Activated CD8-positive, alpha-beta memory T cell treated with anti-CD3 and anti-CD28 coated beads for 36 hours (primary cell): ENCODE results near the gene INAFM1. TPM values are rescaled to one million over a fixed set of nuclear protein-coding genes. Genes with fewer than 3 reads are reported as not detected.
"Not testable (repeated sequence)": the region's sequence is repeated elsewhere in the genome, so short reads cannot be mapped to it uniquely, and the experiment has no call there.

ENCODE experiments used
- CTCF ChIA-PET: fragments of 350-600 bp; sonication (Branson Sonifier 250); formaldehyde crosslinking; loops from one replicate; lab custom pipeline; 2021; ENCODE audit warnings: antibody characterized with exemption; lab: Charles Lee
- POLR2A ChIA-PET: fragments of 350-600 bp; sonication (Branson Sonifier 250); formaldehyde crosslinking; loops from one replicate; lab custom pipeline; 2021; ENCODE audit warnings: antibody characterized with exemption; lab: Charles Lee
- total RNA-seq, 2 experiments: library from RNA; stranded (reverse); gene quantifications; one replicate each; pipeline ENCODE4 v1.2.3, GENCODE V29; 2021

Gene INAFM1
- total RNA-seq, 2 experiments from 2014 or later, result 7.6 to 8.2 TPM

DNA sequence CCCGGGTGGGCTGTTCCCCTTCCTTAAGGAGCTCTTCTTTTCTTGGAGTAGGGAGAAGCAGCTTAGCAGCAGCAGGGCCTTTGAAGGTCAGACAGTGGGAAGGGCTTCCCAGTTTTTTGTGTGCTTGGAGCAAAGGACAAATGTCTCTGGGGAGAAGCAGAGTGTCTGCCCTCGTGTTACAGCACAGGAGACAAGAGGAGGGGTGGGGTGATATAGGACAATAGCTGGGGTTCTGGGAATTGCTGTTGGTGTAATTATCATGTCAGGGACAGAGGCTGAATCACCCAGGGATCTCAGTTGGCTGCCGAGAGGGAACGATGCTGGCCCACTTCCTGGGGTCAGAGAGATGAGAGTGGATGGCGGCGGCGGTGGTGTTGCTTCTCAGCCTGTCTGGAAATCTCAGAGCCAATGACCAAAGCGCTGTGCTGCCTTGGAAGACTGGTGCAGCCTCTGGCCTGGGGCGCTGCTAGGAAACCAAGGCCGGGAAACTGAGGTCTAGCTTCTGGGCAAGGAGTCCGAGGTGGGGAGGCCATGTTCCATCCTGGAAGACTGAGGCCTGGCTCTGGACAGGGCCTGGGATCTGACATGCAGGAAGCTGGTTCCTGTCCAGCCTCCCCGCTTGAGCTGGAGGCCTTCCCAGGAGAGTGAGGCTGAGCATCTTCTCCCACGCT, 1.2 kb downstream of the INAFM1 start:
- ChIA-PET CTCF (interaction anchor here (0.5 to 2.5 kb wide), 4 partner anchors 10 to 30 kb away, joined by 3 to 15 read pairs (median 6); no protein-coding TSS in a partner anchor), POLR2A (interaction anchor here (0.6 to 2.8 kb wide), 2 partner anchors 32 to 259 kb away, joined by 3 to 9 read pairs; no protein-coding TSS in a partner anchor)

DNA sequence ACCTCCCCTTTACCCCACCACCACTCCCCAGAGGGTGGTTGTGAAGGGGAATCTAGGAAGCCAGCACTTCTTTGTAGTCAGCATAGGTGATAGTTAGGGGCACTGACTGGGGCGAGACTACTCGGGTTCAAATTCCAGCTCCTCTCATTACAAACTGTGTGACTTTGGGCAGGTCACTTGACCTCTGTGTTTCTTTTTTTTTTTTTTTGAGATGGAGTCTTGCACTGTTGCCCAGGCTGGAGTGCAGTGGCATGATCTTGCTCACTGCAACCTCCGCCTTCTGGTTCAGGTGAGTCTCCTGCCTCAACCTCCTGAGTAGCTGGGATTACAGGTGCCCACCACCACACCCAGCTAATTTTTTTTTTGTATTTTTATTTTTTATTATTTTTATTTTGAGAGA, 1.8 kb downstream of the INAFM1 start:
- ChIA-PET POLR2A (interaction anchor here (0.6 kb wide), 2 partner anchors 258 to 447 kb away, joined by 3 read pairs; no protein-coding TSS in a partner anchor), CTCF (interaction anchor here (2.5 kb wide), 1 partner anchor 9 kb away, joined by 15 read pairs; no protein-coding TSS in a partner anchor)

DNA sequence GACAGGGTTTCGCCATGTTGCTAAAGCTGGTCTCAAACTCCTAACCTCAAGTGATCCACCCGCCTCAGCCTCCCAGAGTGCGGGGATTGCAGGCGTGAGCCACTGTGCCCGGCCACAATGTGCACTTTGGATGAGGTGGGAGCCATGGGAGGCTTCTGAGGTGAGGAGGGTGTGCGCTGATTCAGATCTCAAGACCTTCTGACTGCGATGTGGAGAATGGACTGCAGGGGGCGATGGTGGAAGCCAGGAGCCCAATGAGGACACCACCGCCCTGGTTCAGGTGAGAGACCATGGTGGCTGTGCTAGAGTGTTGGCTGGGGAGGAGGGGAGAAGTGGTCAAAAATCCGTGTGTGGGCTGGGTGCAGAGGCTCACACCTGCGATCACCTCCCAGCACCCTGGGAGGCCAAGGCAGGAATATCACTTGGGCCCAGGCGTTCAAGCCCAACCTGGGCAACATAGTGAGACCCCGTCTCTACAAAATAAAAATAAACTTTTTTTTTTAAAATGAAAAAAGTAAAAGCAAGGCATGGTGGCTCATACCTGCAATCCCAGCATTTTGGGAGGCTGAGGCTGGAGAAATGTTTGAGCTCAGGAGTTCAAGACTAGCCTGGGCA, 5.6 kb downstream of the INAFM1 start:
- ChIA-PET POLR2A (no interaction called here), CTCF (interaction anchor here (0.6 to 2.3 kb wide), 3 partner anchors 11 to 23 kb away, joined by 3 to 6 read pairs (median 3); partner anchors contain the start of gene CCDC9)

DNA sequence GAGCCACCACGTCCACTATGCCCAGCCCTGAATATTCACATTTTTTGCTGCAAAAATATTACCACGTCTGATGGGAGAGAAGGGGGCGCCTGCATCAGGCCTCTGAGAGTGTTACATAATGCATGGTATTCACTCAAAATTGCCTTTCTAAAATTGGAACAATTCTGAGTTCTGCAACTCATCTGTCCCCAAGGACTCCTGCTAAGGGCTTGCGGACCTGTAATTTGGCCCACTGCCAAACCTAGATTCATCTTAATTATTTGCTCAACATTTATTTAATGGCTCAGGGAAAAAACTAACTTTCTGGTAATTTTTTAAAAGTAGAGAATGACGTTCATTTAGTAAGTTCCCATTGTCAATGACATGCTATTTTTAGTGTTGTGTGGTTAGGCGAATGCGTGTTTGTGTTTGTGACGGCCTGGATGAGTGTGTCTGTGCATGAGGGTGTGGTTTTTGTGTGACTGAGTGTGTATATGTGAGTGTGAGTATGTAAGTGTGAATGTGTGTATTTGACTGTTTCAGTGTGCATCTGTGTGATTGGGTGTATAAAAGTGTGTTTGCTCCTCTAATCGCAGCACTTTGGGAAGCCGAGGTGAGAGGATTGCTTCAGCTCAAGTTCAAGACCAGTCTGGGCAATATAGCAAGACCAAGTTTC, 8.8 kb downstream of the INAFM1 start:
- POLR2A ChIA-PET, result no interaction called here
- CTCF ChIA-PET, result interaction anchor here (0.9 to 1.7 kb wide), 3 partner anchors 10 to 108 kb away, joined by 3 to 7 read pairs (median 4); no protein-coding TSS in a partner anchor

DNA sequence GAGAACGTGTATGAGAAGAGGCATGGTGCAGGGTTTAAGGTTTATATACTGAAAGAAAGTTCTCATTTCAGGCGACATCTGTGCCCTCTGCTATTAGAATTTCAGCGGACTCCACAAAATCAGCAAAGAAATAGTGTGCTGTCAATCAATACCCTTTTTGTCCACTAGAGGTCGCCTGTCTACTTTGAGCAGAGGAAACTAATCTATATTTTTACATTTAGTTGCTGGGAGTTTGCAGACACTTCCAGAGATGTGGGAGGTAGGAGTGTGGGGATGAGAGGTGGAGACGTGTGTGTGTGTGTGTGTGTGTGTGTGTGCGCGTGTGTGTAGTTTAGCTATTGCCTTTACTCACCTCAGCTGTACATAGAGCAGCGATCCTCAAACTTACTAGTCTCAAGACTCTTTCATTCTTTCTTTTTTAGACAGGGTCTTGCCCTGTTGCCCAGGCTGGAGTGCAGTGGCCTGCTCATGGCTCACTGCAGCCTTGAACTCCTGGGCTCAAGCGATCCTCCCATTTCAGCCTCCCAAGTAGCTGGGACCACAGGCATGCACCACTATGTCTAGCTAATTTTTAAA, 9.7 kb downstream of the INAFM1 start:
- CTCF ChIA-PET, result interaction anchor here (0.9 to 3.1 kb wide), 7 partner anchors 9 to 107 kb away, joined by 3 to 15 read pairs (median 4); partner anchors contain the start of gene INAFM1
- POLR2A ChIA-PET, result no interaction called here

- POLR2A ChIA-PET, result no interaction called here
- CTCF ChIA-PET, result interaction anchor here (1.0 to 2.7 kb wide), 9 partner anchors 9 to 138 kb away, joined by 3 to 15 read pairs (median 6); partner anchors contain the start of gene DHX34
Observed at GRCh38 chr19:47296036-47296435, 21.4 kb downstream of the INAFM1 start.

GRCh38 chr19:47300867-47301266, 26.2 kb downstream of the INAFM1 start:
- CTCF ChIA-PET, result interaction anchor here (1.2 kb wide), 1 partner anchor 90 kb away, joined by 4 read pairs; no protein-coding TSS in a partner anchor
- POLR2A ChIA-PET, result not testable (repeated sequence)

DNA sequence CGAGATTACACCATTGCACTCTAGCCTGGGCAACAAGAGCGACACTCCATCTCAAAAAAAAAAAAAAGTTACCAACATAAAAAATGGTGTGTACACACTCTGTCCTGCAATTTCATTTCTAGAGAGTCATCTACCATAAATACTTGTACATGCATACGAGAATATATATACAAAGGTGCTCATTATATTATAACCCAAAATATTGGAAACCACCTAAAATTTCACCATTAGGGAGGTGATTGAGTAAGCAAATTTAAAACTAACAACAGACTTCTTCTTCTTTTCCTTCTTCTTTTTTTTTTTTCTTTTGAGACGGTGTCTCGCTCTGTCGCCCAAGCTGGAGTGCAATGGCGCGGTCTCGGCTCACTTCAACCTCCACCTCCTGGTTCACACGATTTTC, 27.6 kb downstream of the INAFM1 start:
- ChIA-PET CTCF (interaction anchor here (0.7 to 1.0 kb wide), 2 partner anchors 21 to 85 kb away, joined by 3 read pairs; no protein-coding TSS in a partner anchor), POLR2A (no interaction called here)

DNA sequence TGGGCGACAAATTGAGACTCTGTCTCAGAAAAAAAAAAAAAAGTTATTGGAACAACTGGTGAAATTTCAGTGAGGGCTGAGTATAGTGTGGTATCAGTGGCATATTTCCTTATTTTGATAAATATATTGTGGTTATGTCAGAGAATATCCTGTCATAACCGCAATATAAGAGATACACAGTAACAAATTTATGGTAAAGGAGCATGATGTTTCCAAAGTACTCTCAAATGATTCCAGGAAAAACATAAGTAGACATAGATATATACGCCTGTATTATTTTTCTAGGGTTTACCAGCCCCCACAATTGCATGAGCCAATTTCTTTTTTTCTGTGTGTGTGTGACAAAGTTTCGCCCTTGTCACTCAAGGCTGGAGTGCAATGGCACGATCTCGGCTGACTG, 29.3 kb downstream of the INAFM1 start:
- CTCF ChIA-PET, result interaction anchor here (0.7 to 1.2 kb wide), 3 partner anchors 8 to 856 kb away, joined by 4 to 8 read pairs (median 5); partner anchors contain the start of gene DHX34
- POLR2A ChIA-PET, result no interaction called here

- ChIA-PET CTCF (interaction anchor here (0.7 to 2.1 kb wide), 9 partner anchors 9 to 254 kb away, joined by 3 to 8 read pairs (median 5); partner anchors contain the start of genes DHX34 and KPTN), POLR2A (no interaction called here)
Observed at GRCh38 chr19:47305309-47305751, 30.6 kb downstream of the INAFM1 start.

GRCh38 chr19:47306303-47306702, 31.6 kb downstream of the INAFM1 start:
- POLR2A ChIA-PET, result no interaction called here

GRCh38 chr19:47309038-47309437, 34.4 kb downstream of the INAFM1 start:
- ChIA-PET POLR2A (no interaction called here), CTCF (interaction anchor here (0.7 kb wide), 1 partner anchor 228 kb away, joined by 4 read pairs; no protein-coding TSS in a partner anchor)

More at GRCh38 chr19:47306303-47306702, 31.6 kb downstream of the INAFM1 start:
- CTCF ChIA-PET, result interaction anchor here (1.0 to 2.1 kb wide), 5 partner anchors 31 to 177 kb away, joined by 3 to 7 read pairs (median 6); partner anchors contain the start of gene KPTN

- POLR2A ChIA-PET, result no interaction called here
- CTCF ChIA-PET, result no interaction called here
Observed at GRCh38 chr19:47309608-47310007, 34.9 kb downstream of the INAFM1 start, which contains the start of gene C5AR1. C5AR1 (plus strand) TSS chr19:47309861; CDS start chr19:47309896, 35 bp downstream.

GRCh38 chr19:47310323-47310722, 35.6 kb downstream of the INAFM1 start:
- ChIA-PET CTCF (no interaction called here), POLR2A (no interaction called here)

DNA sequence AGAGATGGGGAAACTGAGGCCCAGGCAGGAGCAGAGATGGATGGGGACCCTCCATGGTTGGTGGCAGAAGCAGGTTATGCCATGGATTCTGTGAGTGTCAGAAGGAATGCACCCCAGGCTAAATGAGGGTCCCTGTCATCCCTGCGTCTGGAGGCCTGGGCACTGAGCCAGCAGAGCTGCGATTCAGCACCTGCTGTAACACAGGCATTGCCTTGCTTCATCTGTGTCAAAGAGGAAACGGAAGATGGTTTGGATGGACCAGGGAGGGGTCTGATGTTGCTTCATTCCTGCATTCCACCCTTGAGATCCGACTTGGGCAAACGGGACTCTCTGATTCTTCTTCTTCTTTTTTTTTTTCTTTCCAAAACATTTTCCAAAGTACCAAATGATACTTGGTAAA, 36.1 kb downstream of the INAFM1 start:
- ChIA-PET CTCF (no interaction called here), POLR2A (no interaction called here)

DNA sequence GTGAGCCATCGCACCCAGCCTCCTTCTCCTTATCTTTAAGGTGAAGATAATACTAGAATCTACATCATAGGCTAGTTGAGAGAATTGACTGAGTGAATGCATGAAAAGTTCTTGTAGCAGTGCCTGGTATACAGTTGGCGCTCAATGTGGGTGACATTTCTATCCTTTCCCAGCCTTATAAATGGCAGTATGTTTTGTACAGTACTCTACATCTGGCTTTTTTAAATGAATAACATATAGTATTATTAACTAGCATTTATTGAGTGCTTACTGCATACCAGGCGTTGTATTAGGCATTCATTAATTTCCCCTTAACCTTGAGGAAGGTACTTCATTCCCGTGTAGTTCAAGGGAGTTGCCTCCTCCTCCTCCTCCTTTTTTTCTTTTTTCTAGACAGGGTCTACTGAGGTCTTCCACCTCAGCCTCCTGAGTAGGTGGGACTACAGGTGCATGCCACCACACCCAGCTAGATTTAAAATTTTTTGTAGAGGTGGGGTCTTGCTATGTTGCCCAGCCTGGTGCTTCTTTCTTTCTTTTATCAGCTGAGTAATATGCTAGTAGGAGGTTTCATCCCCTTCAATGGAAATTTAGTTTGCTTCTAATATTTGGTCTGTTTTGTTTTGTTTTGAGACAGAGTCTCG, 37.8 kb downstream of the INAFM1 start:
- ChIA-PET POLR2A (no interaction called here), CTCF (interaction anchor here (0.6 kb wide), 1 partner anchor 21 kb away, joined by 4 read pairs; no protein-coding TSS in a partner anchor)

DNA sequence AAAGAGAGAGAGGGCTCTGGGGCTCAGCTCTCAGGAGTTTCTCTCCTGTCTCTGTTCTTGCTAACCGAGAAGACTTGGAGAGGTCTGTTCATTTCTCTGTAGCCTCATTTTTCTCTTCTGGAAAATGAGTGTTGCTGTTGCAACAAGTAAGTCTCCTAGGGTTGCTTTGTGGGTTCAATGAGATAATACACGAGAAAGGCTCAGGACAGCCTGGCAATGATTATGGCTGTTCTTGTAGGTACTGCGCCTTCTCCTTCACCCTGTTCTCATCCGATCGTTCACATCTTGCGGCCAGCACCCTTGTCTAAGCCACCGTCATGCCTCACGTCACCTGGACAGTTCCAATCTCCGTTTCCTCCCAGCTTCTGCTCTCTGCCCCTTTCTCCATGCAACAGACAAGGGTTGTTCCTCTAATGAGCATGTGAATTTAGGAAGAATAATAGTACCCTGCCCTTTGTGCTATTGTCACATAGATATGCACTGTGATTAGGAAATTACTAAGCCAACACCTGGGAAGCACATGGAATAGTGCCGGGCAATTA, 39.1 kb downstream of the INAFM1 start:
- POLR2A ChIA-PET, result no interaction called here

More for the DNA sequence above, 39.1 kb downstream of the INAFM1 start:
- CTCF ChIA-PET, result interaction anchor here (1.1 kb wide), 1 partner anchor 77 kb away, joined by 3 read pairs; no protein-coding TSS in a partner anchor
